GM18499 (cell line): ENCODE data around the gene RAD52.

ENCODE experiments used
- ATAC-seq: cut with Tn5 transposase; IDR thresholded peaks from one replicate; pipeline ENCODE4 v1.9.1; 2021; ENCODE audit warnings: moderate number of reproducible peaks; ENCODE audit not compliant: insufficient read depth, unreplicated experiment

RAD52 gene

DNA sequence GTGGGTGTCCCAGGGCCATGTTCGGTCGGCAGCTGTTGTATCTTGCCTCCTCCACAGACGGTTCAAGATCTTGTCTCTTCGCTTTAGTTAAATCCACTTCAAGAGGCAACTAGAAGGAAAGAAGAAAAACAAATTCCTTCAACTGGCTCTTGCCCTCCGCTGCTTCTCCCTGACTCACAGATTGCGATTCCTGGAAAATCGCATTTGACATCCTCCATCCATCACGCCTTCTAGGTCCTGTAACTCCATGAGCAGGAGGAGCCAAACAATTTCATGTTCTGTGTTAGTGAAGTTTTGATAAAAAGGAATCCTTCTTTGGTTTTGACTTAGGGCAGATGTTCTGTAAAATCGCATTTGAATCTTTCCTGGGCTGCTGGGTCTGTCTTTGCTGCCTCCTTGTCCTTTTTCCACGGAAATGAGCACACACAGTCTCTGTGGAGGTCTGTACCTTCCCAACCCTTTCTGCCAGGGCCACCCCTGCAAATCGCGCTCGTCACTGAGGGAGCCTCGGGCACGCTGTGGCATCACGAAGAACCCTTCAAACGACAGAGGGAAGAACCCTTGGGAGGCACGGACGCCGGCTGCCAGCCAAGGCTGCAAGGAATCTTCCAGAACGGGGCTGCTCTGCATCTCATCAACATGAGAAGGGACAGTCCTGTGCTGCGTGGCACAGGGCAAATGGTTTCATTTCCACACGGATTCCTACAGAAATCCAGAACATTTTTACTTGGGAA is 32.6 kb downstream of the RAD52 start:
- no peak for ATAC-seq

DNA sequence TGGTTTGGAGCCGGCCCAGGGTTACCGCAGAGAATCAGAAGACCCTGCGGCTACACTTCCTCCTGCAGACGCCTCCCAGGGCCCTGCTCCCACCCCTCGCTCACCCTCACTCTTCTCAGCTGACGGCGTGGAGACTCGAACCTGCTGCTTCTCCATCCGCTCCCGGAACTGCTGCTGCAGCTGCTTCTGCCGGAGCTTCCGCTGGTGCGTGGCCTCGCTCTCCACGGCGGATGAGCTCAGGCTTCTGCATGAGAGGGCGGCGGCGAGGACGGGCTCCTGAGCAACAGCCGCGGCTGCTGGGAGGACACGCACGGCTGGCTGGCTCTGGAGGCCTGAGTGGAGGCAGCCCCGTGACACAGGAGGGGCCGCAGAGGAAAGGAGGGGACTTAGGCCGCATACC is 33.3 kb downstream of the RAD52 start:
- ATAC-seq = no peak

DNA sequence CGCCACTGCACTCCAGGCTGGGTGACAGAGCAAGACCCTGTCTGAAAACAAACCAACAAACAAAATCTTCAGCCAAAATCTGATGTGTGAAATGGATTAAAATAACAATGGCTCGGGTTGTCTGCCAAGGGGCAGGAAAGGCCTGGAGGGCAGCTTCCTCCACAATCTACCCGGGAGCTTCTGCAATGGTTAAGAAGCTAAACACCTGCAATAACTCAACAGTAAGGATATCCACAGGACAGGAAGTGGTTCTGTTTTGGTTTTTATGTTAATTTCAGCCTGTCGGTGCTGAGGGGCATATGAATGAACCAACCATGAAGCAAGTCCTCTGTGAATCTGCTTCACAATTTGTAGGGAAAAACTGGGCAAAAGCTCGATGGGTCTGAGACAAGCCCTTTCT is 34.4 kb downstream of the RAD52 start:
- no peak for ATAC-seq

- no peak for ATAC-seq
Measured at GRCh38 chr12:913919-914698, 35.4 kb downstream of the RAD52 start.

GRCh38 chr12:912466-913235 is 36.8 kb downstream of the RAD52 start:
- ATAC-seq = no peak

GRCh38 chr12:911191-911826 is 38.2 kb downstream of the RAD52 start:
- no peak for ATAC-seq

- no peak for ATAC-seq
Measured at GRCh38 chr12:910416-910815, 39.1 kb downstream of the RAD52 start.

- no peak for ATAC-seq
Measured at GRCh38 chr12:909861-910260, 39.6 kb downstream of the RAD52 start.

- ATAC-seq = no peak
Measured at GRCh38 chr12:907413-908185, 41.9 kb downstream of the RAD52 start.

DNA sequence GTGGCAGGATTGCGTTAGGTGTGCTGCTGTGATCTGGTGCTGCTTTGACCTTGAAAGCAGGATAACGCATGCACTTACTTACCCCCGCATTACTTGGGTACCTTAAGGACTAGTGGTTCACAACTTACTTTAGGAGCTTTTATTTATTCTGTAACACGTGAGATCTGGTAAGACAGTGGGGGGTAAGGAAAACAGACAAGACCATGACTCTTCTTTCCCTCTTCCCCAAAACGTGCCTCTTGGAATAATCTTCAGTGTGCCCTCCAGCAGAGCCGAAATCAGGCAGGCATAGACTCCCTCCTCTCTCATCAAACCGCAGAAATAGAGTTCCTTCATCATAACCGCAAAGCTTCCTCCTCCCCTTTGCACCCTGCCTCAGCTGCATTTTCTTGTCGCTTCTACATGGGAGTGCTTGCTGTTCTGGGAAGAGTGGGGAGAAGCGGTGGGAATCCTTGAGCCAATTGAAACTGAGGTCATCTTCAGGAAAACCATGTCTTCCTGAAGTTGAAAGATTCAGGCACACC is 43.4 kb downstream of the RAD52 start:
- ATAC-seq = no peak

- no peak for ATAC-seq
Measured at GRCh38 chr12:905261-906031, 44.0 kb downstream of the RAD52 start.

GRCh38 chr12:904010-904414 is 45.5 kb downstream of the RAD52 start:
- ATAC-seq = no peak

- ATAC-seq = no peak
Measured at GRCh38 chr12:903055-903454, 46.4 kb downstream of the RAD52 start.

GRCh38 chr12:902581-902980 is 46.9 kb downstream of the RAD52 start:
- ATAC-seq = no peak

GRCh38 chr12:897386-897785 is 52.1 kb downstream of the RAD52 start:
- ATAC-seq = no peak

- ATAC-seq = no peak
Measured at GRCh38 chr12:896031-896430, 53.5 kb downstream of the RAD52 start.

DNA sequence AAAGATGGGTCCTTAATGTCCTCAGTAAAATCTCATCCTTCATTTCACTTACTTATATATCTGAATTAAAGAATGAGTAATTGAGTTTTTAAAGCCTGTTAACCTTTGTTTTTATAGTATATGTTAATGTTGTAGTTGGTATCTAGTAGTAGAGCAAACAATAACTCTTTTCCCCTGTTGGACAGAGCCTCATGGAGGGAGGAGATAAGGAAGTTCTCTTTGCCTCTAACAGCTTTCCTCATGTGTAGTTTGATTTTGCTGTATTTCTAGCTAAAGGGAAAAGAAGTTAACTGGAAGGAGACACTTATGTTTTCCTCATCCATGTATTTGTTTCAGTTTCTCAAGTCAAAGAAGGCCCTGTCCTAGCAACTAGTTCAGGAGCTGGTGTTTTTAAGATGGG is 55.3 kb downstream of the RAD52 start:
- ATAC-seq = no peak

GRCh38 chr12:886206-886605 is 63.3 kb downstream of the RAD52 start:
- ATAC-seq = no peak

DNA sequence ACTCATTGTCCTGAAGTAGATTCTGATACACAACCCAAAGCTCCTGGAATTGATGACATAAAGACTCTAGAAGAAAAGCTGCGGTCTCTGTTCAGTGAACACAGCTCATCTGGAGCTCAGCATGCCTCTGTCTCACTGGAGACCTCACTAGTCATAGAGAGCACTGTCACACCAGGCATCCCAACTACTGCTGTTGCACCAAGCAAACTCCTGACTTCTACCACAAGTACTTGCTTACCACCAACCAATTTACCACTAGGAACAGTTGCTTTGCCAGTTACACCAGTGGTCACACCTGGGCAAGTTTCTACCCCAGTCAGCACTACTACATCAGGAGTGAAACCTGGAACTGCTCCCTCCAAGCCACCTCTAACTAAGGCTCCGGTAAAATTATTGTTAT is 63.8 kb downstream of the RAD52 start:
- ATAC-seq = no peak
